Natural killer cell (primary cell): ENCODE results near the gene MPP1. TPM values are rescaled to one million over a fixed set of nuclear protein-coding genes. Genes with fewer than 3 reads are reported as not detected.
"Not testable (repeated sequence)": the region's sequence is repeated elsewhere in the genome, so short reads cannot be mapped to it uniquely, and the experiment has no call there.

Source experiments
- ATAC-seq, 3 donors: fragments of 150-1000 bp in 2 of 3; fragments of 200-7000 bp in 1 of 3; cut with Tn5 transposase; 1 replicate in 1 of 3; 2 replicates in 2 of 3; pipeline ENCODE4 v1.10.0; 2021; ENCODE audit warnings: mild to moderate bottlenecking in 2 of 3, moderate library complexity in 2 of 3
- DNase-seq, 2 donors: peaks; one replicate each; pipeline versions ENCODE4 v3.0.0 to v3.0.0-alpha.2; 2013 to 2021; ENCODE audit warnings: mixed read lengths in 1 of 2
- H3K27ac ChIP-seq: one replicate; pipeline ENCODE4 v1.5.1; 2013; ENCODE audit warnings: mild to moderate bottlenecking, low read length
- H3K27me3 ChIP-seq: one replicate; pipeline ENCODE4 v1.6.1; 2013; ENCODE audit warnings: low read length; ENCODE audit not compliant: control insufficient read depth, insufficient read depth
- H3K36me3 ChIP-seq: one replicate; pipeline ENCODE4 v1.6.1; 2013; ENCODE audit warnings: low read length; ENCODE audit not compliant: control insufficient read depth, insufficient read depth
- H3K4me1 ChIP-seq: one replicate; pipeline ENCODE4 v1.6.1; 2013; ENCODE audit warnings: low read length; ENCODE audit not compliant: control insufficient read depth, insufficient read depth
- H3K4me3 ChIP-seq: one replicate; pipeline ENCODE4 v1.5.1; 2013; ENCODE audit warnings: low read length
- H3K9me3 ChIP-seq: one replicate; pipeline ENCODE4 v1.6.1; 2013; ENCODE audit warnings: low read length; ENCODE audit not compliant: control insufficient read depth, insufficient read depth
- H3K27ac Mint-ChIP-seq, 2 donors: one replicate each; pipeline ENCODE4 v1.8.0; 2022; ENCODE audit warnings: mild to moderate bottlenecking in 2 of 2, mixed read lengths in 2 of 2, moderate library complexity in 1 of 2
- H3K27me3 Mint-ChIP-seq, 2 donors: one replicate each; pipeline ENCODE4 v1.8.0; 2022; ENCODE audit warnings: low read depth in 2 of 2, mixed read lengths in 2 of 2
- H3K36me3 Mint-ChIP-seq: one replicate; pipeline ENCODE4 v1.8.0; 2022; ENCODE audit warnings: mixed read lengths
- H3K4me1 Mint-ChIP-seq, 2 donors: one replicate each; pipeline ENCODE4 v1.8.0; 2022; ENCODE audit warnings: mixed read lengths in 2 of 2
- H3K4me3 Mint-ChIP-seq: one replicate; pipeline ENCODE4 v1.8.0; 2022; ENCODE audit warnings: mild to moderate bottlenecking, moderate library complexity, mixed read lengths
- H3K9me3 Mint-ChIP-seq, 2 donors: one replicate each; pipeline ENCODE4 v1.8.0; 2022; ENCODE audit warnings: mixed read lengths in 2 of 2
- CTCF ChIP-seq: fragments of 200-600 bp; IDR thresholded peaks from one replicate; pipeline ENCODE4 v1.8.0; 2022; ENCODE audit warnings: antibody characterized with exemption
- WGBS: methylation state at CpG from one replicate; pipeline ENCODE4 v1.1.7; 2013; ENCODE audit warnings: missing lambda C conversion rate; ENCODE audit not compliant: insufficient coverage; 5-methylcytosine and 5-hydroxymethylcytosine counted together
- intact Hi-C: fragments of 100-400 bp; cut with micrococcal nuclease; formaldehyde crosslinking; loops from one replicate; pipeline ENCODE4 v1.14.2; 2022
- total RNA-seq, 4 donors: library from RNA; stranded (reverse); fragments of 120-200 nt in 1 of 4; gene quantifications; one replicate each; pipeline versions ENCODE4 v1.2.3 to v1.2.4, GENCODE V29; 2013 to 2022

MPP1 gene
- total RNA-seq, 3 donors from 2014 or later (not counting 1 experiment from before 2014, with no cell fraction given) = 20.8 to 36.7 (median 27.0) TPM

GRCh38 chrX:154818916-154819770, 13.9 kb upstream of the MPP1 start:
- Histone ChIP-seq H3K9me3 (no peaks in the 10 kb centered on the region), H3K27me3 (no peaks in the 10 kb centered on the region), H3K4me1 (no peaks in the 10 kb centered on the region), H3K27ac (no peak overlapping the region), H3K4me3 (no peak overlapping the region), H3K36me3 (no peaks in the 10 kb centered on the region)
- H3K9me3 Mint-ChIP-seq = no peaks in the 10 kb centered on the region
- H3K4me3 Mint-ChIP-seq = no peak overlapping the region
- H3K27ac Mint-ChIP-seq = no peak overlapping the region
- 95% methylated on average over 11 of the region's 11 CpGs for WGBS
- H3K4me1 Mint-ChIP-seq = no peaks in the 10 kb centered on the region
- DNase-seq (no peak), ATAC-seq (no peak)
- peaks cover 3 to 19% of the 10 kb centered on the region in 2 donors for H3K27me3 Mint-ChIP-seq
- intact Hi-C loops = loop anchor here (10.0 kb wide), 1 partner anchor 64 kb away; the partner anchor contains the start of gene GAB3
- TF ChIP-seq CTCF = no peak
- H3K36me3 Mint-ChIP-seq = no peaks in the 10 kb centered on the region

- H3K27me3 ChIP-seq, H3K4me3 Mint-ChIP-seq, DNase-seq, H3K9me3 ChIP-seq, H3K27ac Mint-ChIP-seq, H3K27ac ChIP-seq, H3K9me3 Mint-ChIP-seq, H3K4me1 ChIP-seq, H3K36me3 Mint-ChIP-seq, ATAC-seq, H3K4me3 ChIP-seq, H3K36me3 ChIP-seq, H3K4me1 Mint-ChIP-seq: not testable (repeated sequence)
- 97% methylated on average over 19 of the region's 19 CpGs for WGBS
- H3K27me3 Mint-ChIP-seq = peaks cover 3 to 35% of the 10 kb centered on the region in 2 donors
- intact Hi-C loops = loop anchor here (10.0 kb wide), 1 partner anchor 62 kb away; the partner anchor contains the start of gene GAB3
Observed at GRCh38 chrX:154817048-154817618, 11.8 kb upstream of the MPP1 start.

GRCh38 chrX:154816326-154816898, 11.1 kb upstream of the MPP1 start:
- intact Hi-C loops = loop anchor here (10.0 kb wide), 1 partner anchor 62 kb away; the partner anchor contains the start of gene GAB3
- WGBS = no CpG with 5 or more reads among the region's 4 CpGs
- peaks cover 3 to 38% of the 10 kb centered on the region in 2 donors for H3K27me3 Mint-ChIP-seq
- H3K9me3 Mint-ChIP-seq, H3K9me3 ChIP-seq, H3K4me1 Mint-ChIP-seq, H3K4me1 ChIP-seq, H3K27me3 ChIP-seq, H3K36me3 Mint-ChIP-seq, H3K36me3 ChIP-seq, H3K4me3 ChIP-seq, DNase-seq, H3K27ac Mint-ChIP-seq, H3K27ac ChIP-seq, H3K4me3 Mint-ChIP-seq, ATAC-seq: not testable (repeated sequence)

- H3K4me1 ChIP-seq = peaks cover 6% of the 10 kb centered on the region
- Mint-ChIP-seq H3K4me1 (peaks cover 0 to under 1% of the 10 kb centered on the region in 2 donors), H3K4me3 (no peak overlapping the region), H3K27ac (no peak overlapping the region), H3K36me3 (no peaks in the 10 kb centered on the region), H3K9me3 (no peaks in the 10 kb centered on the region), H3K27me3 (peaks cover 3 to 36% of the 10 kb centered on the region in 2 donors)
- ATAC-seq (no peak), DNase-seq (no peak)
- TF ChIP-seq CTCF = no peak
- no peaks in the 10 kb centered on the region for H3K36me3 ChIP-seq
- WGBS = 86% methylated on average over 2 of the region's 5 CpGs
- no peaks in the 10 kb centered on the region for H3K27me3 ChIP-seq
- H3K4me3 ChIP-seq = no peak overlapping the region
- intact Hi-C loops = loop anchor here (10.0 kb wide), 1 partner anchor 61 kb away; the partner anchor contains the start of gene GAB3
- H3K9me3 ChIP-seq = no peaks in the 10 kb centered on the region
- H3K27ac ChIP-seq = no peak overlapping the region
Observed at GRCh38 chrX:154815274-154815818, 10.1 kb upstream of the MPP1 start.
